Stomach (tissue), 4 donors: ENCODE results near the gene MYO9B.

Experiments
- EP300 ChIP-seq: sonication (generic); formaldehyde crosslinking; IDR thresholded peaks from one replicate; pipeline ENCODE4 v1.6.1; 2017; ENCODE audit warnings: antibody characterized with exemption
- POLR2A ChIP-seq, 4 donors: fragments of 450-650 bp; IDR thresholded peaks; one replicate each; pipeline ENCODE4 v1.6.1; 2016; ENCODE audit warnings: antibody characterized with exemption in 4 of 4, control low read depth in 2 of 4, mild to moderate bottlenecking in 1 of 4, moderate library complexity in 1 of 4
- POLR2AphosphoS5 ChIP-seq, 3 donors: sonication (generic); formaldehyde crosslinking; IDR thresholded peaks; one replicate each; pipeline ENCODE4 v1.6.1; 2016; ENCODE audit warnings: antibody characterized with exemption in 3 of 3
- TF ChIP-seq, protein P1 (sequence below), 7 experiments: fragments of 450-650 bp in 4 of 7; fragments of 200-600 bp in 3 of 7; sonication (generic) in 3 of 7; IDR thresholded peaks; one replicate each; pipeline ENCODE4 v1.5.1; 2016 to 2019; ENCODE audit warnings: antibody characterized with exemption in 7 of 7, control low read depth in 2 of 7, mild to moderate bottlenecking in 1 of 7

DNA sequence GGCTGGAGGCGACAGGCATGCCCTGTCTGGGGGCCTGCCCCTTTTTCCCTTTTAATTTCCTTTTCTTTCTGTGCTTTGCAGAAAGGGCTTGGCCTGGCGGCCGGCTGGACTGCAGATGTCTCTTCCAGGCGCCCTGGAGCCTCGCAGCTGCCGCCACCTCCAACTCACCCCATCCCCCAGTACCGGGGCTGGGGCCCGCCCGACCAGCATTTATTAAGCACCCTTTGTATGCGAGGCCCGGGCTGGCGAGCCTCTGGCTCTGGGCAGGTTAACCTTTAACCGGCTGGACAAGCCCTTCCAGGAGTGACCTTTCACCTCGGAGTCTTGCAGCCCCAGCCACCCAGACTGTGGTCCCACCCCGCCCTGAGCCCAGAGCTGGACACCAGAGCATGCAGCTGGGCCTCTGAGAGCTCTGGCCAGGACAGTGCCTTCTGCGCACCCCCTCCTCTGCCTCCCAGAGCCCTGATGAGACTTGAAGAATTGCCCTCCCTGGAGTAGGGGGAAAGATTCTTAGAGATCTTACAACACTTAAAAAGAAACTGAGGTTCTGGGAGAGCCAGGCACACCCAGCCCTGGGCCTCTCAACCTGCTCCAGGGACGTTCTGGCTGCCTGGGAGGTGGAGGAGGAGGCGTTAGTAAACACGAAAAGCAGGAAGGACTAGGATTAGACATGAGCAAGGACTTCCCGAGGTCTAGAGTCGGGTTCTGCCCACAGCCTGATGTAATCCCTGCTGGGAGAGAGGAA, 171.3 kb downstream of the MYO9B start:
- TF ChIP-seq, protein P1, sequence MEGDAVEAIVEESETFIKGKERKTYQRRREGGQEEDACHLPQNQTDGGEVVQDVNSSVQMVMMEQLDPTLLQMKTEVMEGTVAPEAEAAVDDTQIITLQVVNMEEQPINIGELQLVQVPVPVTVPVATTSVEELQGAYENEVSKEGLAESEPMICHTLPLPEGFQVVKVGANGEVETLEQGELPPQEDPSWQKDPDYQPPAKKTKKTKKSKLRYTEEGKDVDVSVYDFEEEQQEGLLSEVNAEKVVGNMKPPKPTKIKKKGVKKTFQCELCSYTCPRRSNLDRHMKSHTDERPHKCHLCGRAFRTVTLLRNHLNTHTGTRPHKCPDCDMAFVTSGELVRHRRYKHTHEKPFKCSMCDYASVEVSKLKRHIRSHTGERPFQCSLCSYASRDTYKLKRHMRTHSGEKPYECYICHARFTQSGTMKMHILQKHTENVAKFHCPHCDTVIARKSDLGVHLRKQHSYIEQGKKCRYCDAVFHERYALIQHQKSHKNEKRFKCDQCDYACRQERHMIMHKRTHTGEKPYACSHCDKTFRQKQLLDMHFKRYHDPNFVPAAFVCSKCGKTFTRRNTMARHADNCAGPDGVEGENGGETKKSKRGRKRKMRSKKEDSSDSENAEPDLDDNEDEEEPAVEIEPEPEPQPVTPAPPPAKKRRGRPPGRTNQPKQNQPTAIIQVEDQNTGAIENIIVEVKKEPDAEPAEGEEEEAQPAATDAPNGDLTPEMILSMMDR (IDR thresholded peaks at IDR 0.05), result no peak
- TF ChIP-seq EP300 (no peak), POLR2AphosphoS5 (IDR thresholded peaks at IDR 0.05) (no peak), POLR2A (IDR thresholded peaks at IDR 0.05) (no peak)
